HG03139 (cell line): ENCODE data around the gene ASXL2.
"Not testable (repeated sequence)": the region's sequence is repeated elsewhere in the genome, so short reads cannot be mapped to it uniquely, and the experiment has no call there.

Experiments
- ATAC-seq: cut with Tn5 transposase; IDR thresholded peaks from one replicate; pipeline ENCODE4 v1.9.1; 2021; ENCODE audit not compliant: unreplicated experiment

The ASXL2 gene

GRCh38 chr2:25894135-25894830 is 16.0 kb upstream of the ASXL2 start:
- no peak for ATAC-seq

GRCh38 chr2:25891672-25892071 is 13.4 kb upstream of the ASXL2 start:
- no peak for ATAC-seq

- ATAC-seq: no peak
Measured at GRCh38 chr2:25887624-25888242, 9.4 kb upstream of the ASXL2 start.

GRCh38 chr2:25885933-25886332 is 7.6 kb upstream of the ASXL2 start:
- ATAC-seq: no peak

GRCh38 chr2:25881764-25882163 is 3.5 kb upstream of the ASXL2 start:
- ATAC-seq: no peak

DNA sequence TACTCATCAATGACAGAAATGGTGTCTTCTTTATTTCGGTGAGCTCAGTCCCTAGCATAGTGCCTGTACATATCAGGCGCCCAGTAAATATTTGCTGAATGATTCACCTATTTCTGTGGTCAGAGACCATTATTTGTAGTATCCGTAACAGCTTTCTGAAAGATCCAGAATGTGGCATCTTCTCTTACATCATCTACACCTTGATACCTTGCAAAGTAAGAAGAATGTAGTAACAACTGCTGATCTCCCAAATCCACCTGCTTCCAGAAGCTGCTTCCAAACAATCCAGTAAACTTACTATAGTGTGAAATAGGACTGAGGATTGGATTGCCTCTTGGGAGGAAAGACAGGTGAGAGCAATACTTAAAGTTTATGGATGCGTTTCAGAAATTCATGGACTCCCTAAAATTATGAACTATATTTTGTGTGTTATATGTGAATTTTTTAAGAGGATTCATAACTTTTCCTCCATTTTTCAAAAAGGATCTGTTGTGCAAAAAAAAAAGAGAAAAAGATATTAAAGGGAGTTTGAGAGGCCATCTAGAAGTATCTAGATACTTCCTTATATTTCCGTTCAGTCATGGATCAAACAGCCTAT is 945 bp upstream of the ASXL2 start:
- ATAC-seq: no peak

DNA sequence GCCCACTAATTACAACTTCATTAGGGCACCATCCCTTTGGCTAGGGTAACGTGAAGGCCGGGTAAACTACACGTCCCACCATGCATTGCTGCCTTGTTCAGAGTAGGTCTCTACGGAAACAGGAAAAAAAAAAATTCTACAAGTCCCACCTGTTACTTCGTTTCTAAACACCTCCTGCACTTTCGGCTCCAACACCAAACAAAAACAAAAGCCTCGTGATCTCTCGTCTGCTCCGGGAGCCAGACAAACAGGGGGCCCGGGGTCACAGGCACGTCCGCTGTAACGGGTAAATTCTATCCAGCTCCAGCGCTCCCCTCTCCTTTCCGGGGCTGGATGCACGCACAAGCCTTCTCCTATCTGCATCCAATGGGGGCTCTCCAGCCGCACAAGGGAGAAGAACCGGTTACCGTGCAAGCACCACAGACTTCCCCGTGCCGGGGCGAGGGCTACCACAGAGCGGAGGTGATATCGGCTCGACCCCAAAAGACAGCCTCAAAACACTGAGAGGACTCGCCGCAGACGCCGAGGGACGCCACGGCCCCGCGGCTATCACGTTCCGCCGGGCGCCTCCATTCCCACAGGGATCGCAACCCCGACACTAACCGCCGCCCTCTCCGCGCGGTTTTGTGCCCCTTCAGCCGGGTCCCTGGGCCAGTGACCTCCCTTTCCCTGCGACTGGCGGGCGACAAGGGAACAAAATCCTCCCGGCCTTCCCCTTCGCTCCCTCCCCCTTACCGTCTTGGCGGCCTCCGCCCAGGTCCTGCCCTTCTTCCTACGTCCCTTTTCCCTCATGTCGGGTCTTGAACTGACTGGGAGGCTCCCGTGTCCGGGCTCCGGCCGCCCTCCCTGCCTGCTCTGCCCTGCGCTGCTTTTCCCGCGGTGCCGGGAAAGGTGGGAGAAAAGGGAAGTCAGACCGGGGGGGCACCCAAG is 591 bp downstream of the ASXL2 start:
- peak; percentile 28 for ATAC-seq

- no peak for ATAC-seq
Measured at GRCh38 chr2:25872134-25872533, 6.2 kb downstream of the ASXL2 start.

- ATAC-seq: no peak
Measured at GRCh38 chr2:25867396-25868003, 10.8 kb downstream of the ASXL2 start.

- ATAC-seq: no peak
Measured at GRCh38 chr2:25856377-25856776, 21.9 kb downstream of the ASXL2 start.

DNA sequence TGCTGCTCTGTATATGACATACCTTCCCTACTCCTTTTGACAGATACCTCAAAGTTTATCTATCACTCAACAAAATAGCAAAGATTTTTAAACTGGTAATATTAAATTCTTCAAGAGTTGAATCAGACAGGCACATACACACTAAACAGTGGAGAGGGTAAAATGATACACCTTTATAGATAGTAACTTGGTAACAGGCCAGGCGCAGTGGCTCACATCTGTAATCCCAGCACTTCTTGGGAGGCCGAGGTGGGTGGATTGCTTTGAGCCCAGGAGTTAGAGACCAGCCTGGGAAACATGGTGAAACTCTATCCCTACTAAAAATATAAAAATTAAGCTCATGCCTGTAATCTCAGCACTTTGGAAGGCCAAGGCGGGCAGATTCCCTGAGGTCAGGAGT is 23.2 kb downstream of the ASXL2 start:
- no peak for ATAC-seq

DNA sequence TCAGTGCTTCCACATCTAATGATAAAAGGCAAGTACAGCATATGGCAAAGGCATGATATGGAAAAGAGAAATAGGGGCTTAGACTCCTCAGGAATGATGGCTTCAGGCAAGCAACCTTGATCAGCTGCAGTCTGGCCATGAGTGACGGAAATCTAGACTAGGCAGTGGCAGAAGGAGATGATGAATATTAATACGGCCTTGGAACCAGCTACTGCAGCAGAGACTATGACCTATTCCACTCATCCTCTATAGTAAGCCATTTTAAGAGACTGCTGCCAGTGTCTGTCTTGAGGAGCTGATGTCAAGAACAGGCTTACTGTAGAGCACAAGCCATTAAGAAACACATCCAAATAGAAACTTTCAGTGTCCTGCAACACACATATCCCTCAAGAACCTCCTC is 23.7 kb downstream of the ASXL2 start:
- no peak for ATAC-seq

- no peak for ATAC-seq
Measured at GRCh38 chr2:25853038-25853638, 25.1 kb downstream of the ASXL2 start.

- ATAC-seq: peak; percentile 71
Measured at GRCh38 chr2:25851740-25852503, 26.4 kb downstream of the ASXL2 start.

DNA sequence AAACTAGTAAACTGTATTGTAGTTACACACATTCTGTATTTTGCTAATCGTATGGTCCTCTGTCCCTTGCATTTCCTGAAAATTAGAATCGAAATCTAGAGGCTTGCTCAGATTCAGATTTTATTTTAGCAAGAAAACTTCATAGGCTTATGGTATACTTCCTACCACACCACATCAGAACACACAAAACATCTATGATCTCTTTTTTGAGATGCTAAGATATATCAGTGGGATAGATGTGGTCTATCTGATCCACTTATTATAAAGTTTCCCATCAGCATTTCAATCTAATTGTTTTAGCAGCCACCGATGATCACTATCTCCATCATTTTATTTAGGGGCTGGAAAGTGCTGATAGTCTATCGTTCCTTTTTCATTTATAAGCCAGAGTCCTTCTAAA is 27.9 kb downstream of the ASXL2 start:
- not testable (repeated sequence) for ATAC-seq

DNA sequence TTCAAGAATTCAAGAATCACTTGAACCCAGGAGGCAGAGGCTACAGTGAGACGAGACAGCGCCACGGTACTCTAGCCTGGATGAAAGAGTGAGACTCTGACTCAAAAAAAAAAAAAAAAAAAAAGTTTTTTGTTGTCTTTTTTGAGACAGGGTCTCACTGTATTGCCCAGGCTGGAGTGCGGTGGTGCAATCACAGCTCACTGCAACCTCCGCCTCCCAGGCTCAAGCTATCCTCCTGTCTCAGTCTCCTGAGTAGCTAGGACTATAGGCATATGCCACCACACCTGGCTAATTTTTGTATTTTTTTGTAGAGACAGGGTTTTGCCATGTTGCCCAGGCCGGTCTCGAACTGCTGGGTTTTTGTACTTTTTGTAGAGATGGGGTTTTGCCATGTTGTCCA is 28.9 kb downstream of the ASXL2 start:
- not testable (repeated sequence) for ATAC-seq

DNA sequence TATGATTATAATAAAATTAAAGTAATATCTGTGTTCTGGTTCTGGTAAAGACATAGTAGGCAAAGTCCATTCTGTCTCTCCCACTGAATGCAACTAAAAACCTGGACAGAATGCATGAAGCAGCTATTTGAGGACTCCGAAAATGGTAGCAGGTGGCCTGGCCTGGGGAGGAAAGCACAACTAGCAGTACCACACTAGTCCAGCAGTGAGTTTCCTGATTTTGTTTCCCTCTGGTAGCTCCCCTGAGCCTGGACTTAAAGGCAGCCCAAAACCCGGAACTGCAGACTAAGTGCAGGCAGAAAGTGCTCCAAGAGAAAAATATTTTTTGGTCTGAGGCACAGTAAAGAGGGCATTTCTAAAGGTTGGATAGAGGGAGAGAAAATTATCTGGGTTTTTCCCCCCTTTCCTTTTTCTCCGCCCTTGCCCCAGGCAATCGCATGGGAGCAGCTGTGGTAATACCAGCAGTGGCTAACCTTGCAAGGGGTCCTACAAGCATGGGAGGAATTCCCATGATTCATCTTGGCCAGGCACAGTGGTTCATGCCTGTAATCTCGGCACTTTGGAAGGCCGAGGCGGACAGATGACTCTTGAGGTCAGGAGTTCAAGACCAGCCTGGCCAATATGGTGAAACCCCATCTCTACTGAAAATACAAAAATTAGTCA is 32.3 kb downstream of the ASXL2 start:
- ATAC-seq: no peak

- no peak for ATAC-seq
Measured at GRCh38 chr2:25844089-25844488, 34.2 kb downstream of the ASXL2 start.

- ATAC-seq: no peak
Measured at GRCh38 chr2:25842155-25842554, 36.1 kb downstream of the ASXL2 start.
